Panc1 (cell line): ENCODE results near the gene CHMP4A. TPM values are rescaled to one million over a fixed set of nuclear protein-coding genes. Genes with fewer than 3 reads are reported as not detected.

ENCODE experiments used
- ATAC-seq: fragments of 200-7000 bp; cut with Tn5 transposase; 2 replicates; pipeline ENCODE4 v1.9.1; 2020; ENCODE audit warnings: mild to moderate bottlenecking, moderate library complexity
- BruUV-seq: library from RNA; stranded (reverse); fragments of 400-500 nt; replicated peaks from 2 replicates; lab custom pipeline; 2021; lab: Mats Ljungman, UMichigan
- CTCF ChIA-PET: fragments of 300-600 bp; sonication (Branson Sonifier 250); formaldehyde crosslinking; loops from one replicate; lab custom pipeline; 2022; ENCODE audit warnings: antibody characterized with exemption; lab: Charles Lee
- POLR2A ChIA-PET: fragments of 300-600 bp; sonication (Branson Sonifier 250); formaldehyde crosslinking; loops from one replicate; lab custom pipeline; 2022; ENCODE audit warnings: antibody characterized with exemption; lab: Charles Lee
- DNase-seq: peaks from one replicate; pipeline ENCODE4 v3.0.0-alpha.2; 2010; ENCODE audit warnings: low read depth, low spot score
- H3K27ac ChIP-seq: 2 replicates; pipeline ENCODE4 v1.5.1; 2011; ENCODE audit warnings: mild to moderate bottlenecking, low read length, inconsistent platforms
- H3K27me3 ChIP-seq: fragments of 200-500 bp; sonication (Bioruptor generic); 2 replicates; pipeline ENCODE4 v1.6.0; 2014; ENCODE audit warnings: low read length, inconsistent platforms; ENCODE audit not compliant: control insufficient read depth, insufficient read depth
- H3K36me3 ChIP-seq: fragments of 200-500 bp; sonication (Bioruptor generic); 2 replicates; pipeline ENCODE4 v1.5.1; 2014; ENCODE audit warnings: inconsistent platforms, mild to moderate bottlenecking, low read length, moderate library complexity; ENCODE audit not compliant: control insufficient read depth, insufficient read depth
- H3K4me1 ChIP-seq: 2 replicates; pipeline ENCODE4 v1.5.1; 2011; ENCODE audit warnings: inconsistent platforms, mild to moderate bottlenecking, low read length, moderate library complexity; ENCODE audit not compliant: control insufficient read depth, insufficient read depth
- H3K4me3 ChIP-seq, 2 experiments: 2 replicates each; pipeline ENCODE4 v1.5.1; 2011 to 2012; ENCODE audit warnings: low read depth in 2 of 2, low read length in 2 of 2, mild to moderate bottlenecking in 2 of 2, inconsistent platforms in 1 of 2, moderate library complexity in 1 of 2
- H3K9me3 ChIP-seq: fragments of 200-500 bp; sonication (Bioruptor generic); 2 replicates; pipeline ENCODE4 v1.5.1; 2014; ENCODE audit warnings: low read depth, mild to moderate bottlenecking, inconsistent platforms, low read length, moderate library complexity; ENCODE audit not compliant: control insufficient read depth, insufficient read depth
- POLR2AphosphoS5 ChIP-seq: IDR thresholded peaks from 2 replicates; pipeline ENCODE4 v1.6.1; 2012; ENCODE audit warnings: mild to moderate bottlenecking, low read depth, low read length, moderate library complexity
- REST ChIP-seq, 2 experiments: IDR thresholded peaks; 2 replicates each; pipeline ENCODE4 v1.6.1; 2011 to 2012; ENCODE audit warnings: low read depth in 2 of 2, control low read depth in 1 of 2, low read length in 1 of 2, mild to moderate bottlenecking in 1 of 2, moderate library complexity in 1 of 2; ENCODE audit not compliant: insufficient read depth in 1 of 2
- SIN3A ChIP-seq: IDR thresholded peaks from 2 replicates; pipeline ENCODE4 v1.6.1; 2012; ENCODE audit warnings: low read depth, mild to moderate bottlenecking, low read length, moderate library complexity, borderline replicate concordance; ENCODE audit not compliant: insufficient read depth
- TCF7L2 ChIP-seq: IDR thresholded peaks from 2 replicates; pipeline ENCODE4 v1.6.1; 2011; ENCODE audit warnings: mild to moderate bottlenecking, low read depth, low read length, inconsistent platforms
- in situ Hi-C: cut with HindIII; loops from 2 replicates; pipeline ENCODE4 v1.10.0; 2016; ENCODE audit warnings: low sequenced_read_pairs, low pct_unique_long_range_greater_than_20kb
- intact Hi-C: fragments of 100-400 bp; cut with micrococcal nuclease; formaldehyde crosslinking; loops from one replicate; pipeline ENCODE4 v1.10.0; 2022; ENCODE audit not compliant: unreplicated experiment
- total RNA-seq: library from RNA; stranded (reverse); gene quantifications from one replicate; pipeline ENCODE4 v1.2.1, GENCODE V29; 2021; ENCODE audit not compliant: unreplicated experiment
- TF ChIP-seq, protein P1 (sequence below): fragments of 450-650 bp; IDR thresholded peaks from 2 replicates; pipeline ENCODE4 v1.5.1; 2017; ENCODE audit warnings: mild to moderate bottlenecking

The CHMP4A gene
- total RNA-seq, 1 experiment from 2014 or later, result 42.4 TPM

DNA sequence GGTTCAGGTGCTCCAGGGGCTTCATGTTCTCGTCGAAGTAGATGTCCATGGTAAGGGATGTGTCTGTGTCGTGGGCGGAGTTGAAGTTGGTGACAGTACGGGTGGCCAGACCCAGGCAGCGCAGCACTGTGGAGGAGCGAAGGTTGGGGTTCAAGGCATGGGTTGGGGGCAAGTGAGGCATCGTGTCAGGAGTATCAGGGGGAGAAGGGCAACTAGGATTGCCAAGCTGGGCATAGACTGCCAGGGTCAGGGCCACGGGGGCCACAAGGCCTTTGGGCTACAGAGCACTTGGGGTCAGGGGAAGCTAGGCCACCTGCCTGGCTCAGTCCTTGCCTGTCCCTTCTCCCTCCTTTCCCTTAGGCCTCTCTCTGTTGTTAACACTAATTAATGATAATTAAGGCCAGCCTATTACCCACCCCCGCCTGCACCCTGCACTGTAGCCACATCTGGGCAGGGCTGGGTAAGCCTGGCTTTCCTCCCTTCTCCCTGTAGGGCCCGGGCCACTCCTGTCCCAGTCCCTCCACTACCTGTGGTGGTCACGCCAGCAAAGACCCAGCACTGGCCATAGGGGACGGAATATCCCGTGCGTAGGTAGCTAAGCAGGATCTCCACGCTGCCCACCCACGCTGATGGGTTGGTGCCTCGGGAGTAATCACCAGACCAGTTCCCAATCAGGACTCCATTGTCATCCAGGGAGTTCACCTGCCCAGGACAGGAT is 45.4 kb upstream of the CHMP4A start:
- Histone ChIP-seq H3K4me1 (no peaks in the 10 kb centered on the region), H3K9me3 (no peaks in the 10 kb centered on the region), H3K27me3 (no peaks in the 10 kb centered on the region), H3K4me3 (no peak overlapping the region), H3K27ac (no peak overlapping the region), H3K36me3 (no peaks in the 10 kb centered on the region)
- ATAC-seq (no peak), DNase-seq (no peak)
- CTCF ChIA-PET, result no interaction called here
- intact Hi-C loops (no loop called here), in situ Hi-C loops (no loop called here)
- POLR2A ChIA-PET, result interaction anchor here (0.6 kb wide), 1 partner anchor 16 kb away, joined by 12 read pairs; the partner anchor contains the start of gene TINF2
- BruUV-seq, result no TSS peak
- TF ChIP-seq TCF7L2, result no peak

DNA sequence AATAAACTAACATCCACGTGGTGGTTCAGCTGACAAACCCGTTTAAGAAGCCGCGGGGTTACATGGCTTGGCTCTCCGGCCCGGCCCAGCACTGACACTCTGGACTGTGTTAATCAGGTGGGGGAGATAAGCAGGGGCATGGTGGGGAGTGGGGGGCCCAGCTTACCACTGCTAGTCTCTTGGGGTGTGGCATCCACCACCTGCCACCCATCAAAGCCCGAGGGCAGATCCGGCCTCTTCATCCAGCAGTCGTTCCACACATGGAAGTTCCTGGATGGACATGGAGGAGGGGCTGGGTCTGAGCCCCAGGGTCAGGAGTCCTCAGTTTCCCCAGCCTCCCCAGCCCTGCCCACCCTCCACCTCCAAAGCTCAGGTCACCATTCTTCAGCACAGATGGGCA is 44.8 kb upstream of the CHMP4A start:
- BruUV-seq, result no TSS peak

More for the DNA sequence above, 44.8 kb upstream of the CHMP4A start:
- in situ Hi-C loops, result no loop called here
- ATAC-seq (no peak), DNase-seq (no peak)
- ChIA-PET CTCF (no interaction called here), POLR2A (no interaction called here)
- no peak for TF ChIP-seq TCF7L2
- TF ChIP-seq REST (IDR thresholded peaks at IDR 0.05; ENCODE audit: insufficient read depth in 1 of 2, low read depth in 2 of 2, low read length in 1 of 2), result no peak
- no peak for TF ChIP-seq POLR2AphosphoS5
- TF ChIP-seq, protein P1, sequence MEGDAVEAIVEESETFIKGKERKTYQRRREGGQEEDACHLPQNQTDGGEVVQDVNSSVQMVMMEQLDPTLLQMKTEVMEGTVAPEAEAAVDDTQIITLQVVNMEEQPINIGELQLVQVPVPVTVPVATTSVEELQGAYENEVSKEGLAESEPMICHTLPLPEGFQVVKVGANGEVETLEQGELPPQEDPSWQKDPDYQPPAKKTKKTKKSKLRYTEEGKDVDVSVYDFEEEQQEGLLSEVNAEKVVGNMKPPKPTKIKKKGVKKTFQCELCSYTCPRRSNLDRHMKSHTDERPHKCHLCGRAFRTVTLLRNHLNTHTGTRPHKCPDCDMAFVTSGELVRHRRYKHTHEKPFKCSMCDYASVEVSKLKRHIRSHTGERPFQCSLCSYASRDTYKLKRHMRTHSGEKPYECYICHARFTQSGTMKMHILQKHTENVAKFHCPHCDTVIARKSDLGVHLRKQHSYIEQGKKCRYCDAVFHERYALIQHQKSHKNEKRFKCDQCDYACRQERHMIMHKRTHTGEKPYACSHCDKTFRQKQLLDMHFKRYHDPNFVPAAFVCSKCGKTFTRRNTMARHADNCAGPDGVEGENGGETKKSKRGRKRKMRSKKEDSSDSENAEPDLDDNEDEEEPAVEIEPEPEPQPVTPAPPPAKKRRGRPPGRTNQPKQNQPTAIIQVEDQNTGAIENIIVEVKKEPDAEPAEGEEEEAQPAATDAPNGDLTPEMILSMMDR, result no peak
- TF ChIP-seq SIN3A, result no peak
- H3K27me3 ChIP-seq, result no peaks in the 10 kb centered on the region
- intact Hi-C loops, result no loop called here
- H3K4me3 ChIP-seq, result no peak overlapping the region
- no peaks in the 10 kb centered on the region for H3K36me3 ChIP-seq
- no peaks in the 10 kb centered on the region for H3K9me3 ChIP-seq
- no peak overlapping the region for H3K27ac ChIP-seq
- no peaks in the 10 kb centered on the region for H3K4me1 ChIP-seq
